ENCODE results near the gene ACHE.
"Not testable (repeated sequence)": the region's sequence is repeated elsewhere in the genome, so short reads cannot be mapped to it uniquely, and the experiment has no call there.

Gene ACHE

GRCh38 chr7:100895701-100895955 is at the start of gene ACHE:
ACHE (minus strand) TSS chr7:100895888; CDS start chr7:100894232, 1,656 bp downstream.
- DNase-seq (ENCODE audit: low spot score): no peak

GRCh38 chr7:100944138-100944537 is 48.5 kb upstream of the ACHE start:
- DNase-seq (ENCODE audit: low spot score): no peak

- DNase-seq (ENCODE audit: low spot score): no peak
Observed at GRCh38 chr7:100943693-100944092, 48.0 kb upstream of the ACHE start.

GRCh38 chr7:100942045-100942774 is 46.5 kb upstream of the ACHE start:
- no peak for DNase-seq (ENCODE audit: low spot score)

- DNase-seq (ENCODE audit: low spot score): not testable (repeated sequence)
Observed at GRCh38 chr7:100936167-100936566, 40.5 kb upstream of the ACHE start.

- not testable (repeated sequence) for DNase-seq (ENCODE audit: low spot score)
Observed at GRCh38 chr7:100935381-100935780, 39.7 kb upstream of the ACHE start.

DNA sequence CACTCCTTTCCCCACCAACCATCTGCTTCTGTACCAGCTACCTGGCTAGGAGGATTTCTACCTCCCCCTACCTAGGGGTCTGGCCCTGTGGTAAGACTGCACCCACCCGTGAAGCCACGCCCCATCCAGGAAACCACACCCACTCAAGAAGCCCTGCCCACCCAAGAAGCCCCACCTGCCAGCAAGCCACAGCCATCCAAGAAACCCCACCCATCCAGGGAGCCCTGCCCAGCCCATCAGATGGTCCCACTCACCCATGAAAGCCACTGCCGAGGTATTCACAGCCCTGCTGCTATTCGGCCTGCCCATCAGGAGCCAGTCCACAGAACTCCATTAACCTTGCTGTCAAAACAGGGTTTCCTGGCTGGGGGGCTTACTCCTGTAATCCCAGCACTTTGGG is 38.0 kb upstream of the ACHE start:
- DNase-seq (ENCODE audit: low spot score): no peak

- DNase-seq (ENCODE audit: low spot score): no peak
Observed at GRCh38 chr7:100929808-100930174, 34.1 kb upstream of the ACHE start.

DNA sequence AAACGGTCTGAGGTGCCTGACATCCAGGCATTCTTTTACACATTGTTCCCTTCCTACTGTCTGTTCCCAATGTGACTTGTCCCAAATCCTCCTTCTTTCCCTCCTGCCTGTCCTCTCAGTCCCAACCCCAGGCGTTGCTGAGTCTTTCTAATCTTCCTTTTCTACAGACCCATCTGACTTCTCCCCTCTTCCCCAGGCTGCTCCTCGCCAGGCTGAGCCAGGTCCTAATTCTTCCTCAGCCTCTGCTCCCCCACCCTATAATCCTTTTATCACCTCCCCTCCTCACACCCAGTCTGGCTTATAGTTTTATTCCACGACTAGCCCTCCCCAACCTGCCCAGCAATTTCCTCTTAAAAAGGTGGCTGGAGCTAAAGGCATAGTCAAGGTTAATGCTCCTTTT is 27.9 kb upstream of the ACHE start:
- DNase-seq (ENCODE audit: low spot score): not testable (repeated sequence)

DNA sequence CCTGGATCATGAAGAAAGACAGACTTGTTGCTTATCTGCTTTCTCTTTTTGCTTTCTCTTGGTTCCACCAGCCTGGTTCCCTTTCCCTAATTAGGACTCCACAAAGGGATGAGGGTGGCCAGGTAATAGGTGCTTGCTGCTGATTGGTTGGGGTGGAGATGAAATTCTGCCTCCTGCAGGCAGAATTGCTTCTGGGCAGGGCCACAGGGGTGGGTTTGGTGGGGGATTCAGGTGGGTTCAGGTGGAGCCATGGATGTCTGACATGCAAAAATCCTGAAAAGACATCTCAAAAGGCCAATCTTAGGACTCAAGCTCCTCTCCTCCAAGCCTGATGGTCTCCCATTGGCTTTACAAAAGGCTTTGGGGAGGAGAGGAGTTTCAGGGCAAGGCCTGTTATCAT is 25.4 kb upstream of the ACHE start:
- DNase-seq (ENCODE audit: low spot score): no peak

- DNase-seq (ENCODE audit: low spot score): not testable (repeated sequence)
Observed at GRCh38 chr7:100919779-100920437, 24.2 kb upstream of the ACHE start.

GRCh38 chr7:100919335-100919734 is 23.6 kb upstream of the ACHE start:
- not testable (repeated sequence) for DNase-seq (ENCODE audit: low spot score)

DNA sequence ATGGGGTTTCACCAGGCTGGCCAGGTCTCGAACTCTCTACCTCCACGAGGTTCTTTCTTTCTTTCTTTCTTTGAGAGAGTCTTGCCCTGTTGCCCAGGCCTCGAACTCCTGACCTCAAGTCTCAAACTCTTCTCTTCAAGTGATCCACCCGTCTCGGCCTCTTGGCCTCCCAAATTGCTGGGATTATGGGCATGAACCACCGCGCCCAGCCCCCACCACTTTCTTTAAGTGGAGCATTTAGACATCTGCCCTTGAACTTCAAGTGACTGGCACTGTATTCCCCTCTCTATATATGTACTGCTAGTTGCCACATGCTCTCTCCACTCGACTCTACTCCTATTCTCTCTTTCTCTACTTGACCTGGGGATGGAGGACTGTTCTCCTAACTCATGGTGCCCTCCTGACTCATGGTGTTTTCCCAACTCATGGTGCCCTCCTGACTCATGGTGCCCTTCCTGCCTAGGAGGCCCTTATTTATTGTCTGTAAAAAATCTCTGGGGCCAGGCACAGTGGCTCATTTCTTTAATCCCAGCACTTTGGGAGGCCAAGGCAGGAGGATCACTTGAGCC is 19.3 kb upstream of the ACHE start:
- no peak for DNase-seq (ENCODE audit: low spot score)

GRCh38 chr7:100914208-100914878 is 18.7 kb upstream of the ACHE start:
- no peak for DNase-seq (ENCODE audit: low spot score)

- no peak for DNase-seq (ENCODE audit: low spot score)
Observed at GRCh38 chr7:100911484-100911883, 15.8 kb upstream of the ACHE start.

- DNase-seq (ENCODE audit: low spot score): not testable (repeated sequence)
Observed at GRCh38 chr7:100910443-100910842, 14.8 kb upstream of the ACHE start.

GRCh38 chr7:100908512-100908911 is 12.8 kb upstream of the ACHE start:
- DNase-seq (ENCODE audit: low spot score): no peak

DNA sequence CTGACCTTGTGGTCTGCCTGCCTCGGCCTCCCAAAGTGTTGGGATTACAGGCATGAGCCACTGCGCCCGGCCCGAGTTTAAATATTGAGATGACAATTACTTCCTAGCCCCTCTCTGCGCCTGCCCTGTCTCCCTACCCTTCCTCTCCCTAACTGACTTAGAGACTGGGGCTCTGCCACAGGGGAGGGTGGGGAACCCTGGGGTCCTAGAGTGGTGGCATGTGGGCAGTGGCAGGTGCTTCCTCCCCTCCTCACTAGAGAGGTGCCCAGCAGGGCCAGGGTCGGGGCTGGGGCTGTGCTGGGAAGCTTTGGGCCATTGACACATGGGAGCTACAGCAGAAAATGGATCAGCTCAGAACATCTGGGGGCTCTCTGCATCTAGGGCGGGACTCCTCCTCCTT is 7.0 kb upstream of the ACHE start:
- DNase-seq (ENCODE audit: low spot score): no peak

DNA sequence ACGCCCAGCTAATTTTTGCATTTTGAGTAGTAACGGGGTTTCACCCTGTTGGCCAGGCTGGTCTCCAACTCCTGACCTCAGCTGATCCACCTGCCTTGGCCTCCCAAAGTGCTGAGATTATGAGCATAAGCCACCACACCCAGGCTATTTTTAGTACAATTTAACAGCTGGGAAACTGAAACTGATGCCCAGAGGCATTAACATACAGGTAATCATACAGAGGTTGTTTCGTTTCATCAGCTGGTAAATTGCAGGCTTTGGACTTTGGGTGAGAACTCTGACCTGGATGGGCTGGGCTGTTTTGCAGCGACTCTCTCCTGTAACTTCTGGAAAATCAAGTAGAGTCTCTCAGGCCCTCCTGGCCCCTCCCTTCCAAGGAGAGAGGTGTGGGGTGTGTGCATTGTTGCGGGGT is 6.2 kb upstream of the ACHE start:
- DNase-seq (ENCODE audit: low spot score): no peak

DNA sequence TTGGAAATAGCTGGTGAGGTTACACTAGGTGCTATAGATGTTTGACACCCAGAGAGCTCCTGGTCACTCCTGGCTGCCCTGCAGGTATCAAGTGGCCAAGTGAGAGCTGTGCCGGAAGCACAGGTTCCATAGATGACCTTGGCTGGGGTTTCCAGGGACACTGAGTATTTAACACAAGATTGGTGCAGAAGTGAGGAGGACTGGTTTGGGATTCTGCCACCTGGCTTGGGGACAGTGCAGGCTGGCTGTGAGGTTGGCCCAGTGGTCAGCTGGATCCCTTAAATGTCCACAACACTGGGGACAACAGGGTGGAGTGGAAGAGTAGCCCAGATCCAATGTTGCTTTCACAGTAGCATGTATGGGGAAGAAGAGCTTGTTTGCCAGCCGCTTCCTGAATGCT is 5.3 kb upstream of the ACHE start:
- DNase-seq (ENCODE audit: low spot score): no peak

GRCh38 chr7:100899432-100899831 is 3.7 kb upstream of the ACHE start:
- DNase-seq (ENCODE audit: low spot score): no peak

GRCh38 chr7:100897772-100898454 is 2.2 kb upstream of the ACHE start:
- no peak for DNase-seq (ENCODE audit: low spot score)
